Activated CD4-positive, CD25-positive, alpha-beta regulatory T cell treated with anti-CD3 and anti-CD28 coated beads, Interleukin-2, amount 50 U/mL, for 24 hours (primary cell): ENCODE data around the gene CLEC2D.
"Not testable (repeated sequence)": the region's sequence is repeated elsewhere in the genome, so short reads cannot be mapped to it uniquely, and the experiment has no call there.

Source experiments
- ATAC-seq, 2 donors: fragments of 150-1000 bp; cut with Tn5 transposase; one replicate each; pipeline ENCODE4 v1.10.0; 2021; ENCODE audit warnings: mild to moderate bottlenecking in 1 of 2, moderate library complexity in 1 of 2

The CLEC2D gene

GRCh38 chr12:9700606-9700956 is 31.1 kb downstream of the CLEC2D start:
- no peak for ATAC-seq

- ATAC-seq = peak; percentile 60 to 67
Observed at GRCh38 chr12:9701380-9702154, 32.1 kb downstream of the CLEC2D start.

GRCh38 chr12:9702255-9702654 is 32.7 kb downstream of the CLEC2D start:
- ATAC-seq = peak in 1 of 2 donors; percentile 32

- ATAC-seq = not testable (repeated sequence)
Observed at GRCh38 chr12:9704561-9704960, 35.0 kb downstream of the CLEC2D start.

GRCh38 chr12:9706086-9706685 is 36.7 kb downstream of the CLEC2D start:
- no peak for ATAC-seq

- peak in 1 of 2 donors; percentile 46 for ATAC-seq
Observed at GRCh38 chr12:9707356-9707755, 37.8 kb downstream of the CLEC2D start.

GRCh38 chr12:9707864-9708808 is 38.6 kb downstream of the CLEC2D start:
- peak; percentile 71 to 84 for ATAC-seq

- ATAC-seq = no peak
Observed at GRCh38 chr12:9708853-9709252, 39.3 kb downstream of the CLEC2D start.

- no peak for ATAC-seq
Observed at GRCh38 chr12:9710584-9711375, 41.3 kb downstream of the CLEC2D start.

GRCh38 chr12:9711664-9712063 is 42.2 kb downstream of the CLEC2D start:
- ATAC-seq = no peak

- peak in 1 of 2 donors; percentile 50 for ATAC-seq
Observed at GRCh38 chr12:9713032-9713558, 43.6 kb downstream of the CLEC2D start.

GRCh38 chr12:9717070-9717925 is 47.8 kb downstream of the CLEC2D start:
- ATAC-seq = no peak

GRCh38 chr12:9718968-9719367 is 49.5 kb downstream of the CLEC2D start:
- no peak for ATAC-seq

GRCh38 chr12:9719790-9720189 is 50.3 kb downstream of the CLEC2D start:
- peak in 1 of 2 donors; percentile 62 for ATAC-seq

- ATAC-seq = peak in 1 of 2 donors; percentile 38
Observed at GRCh38 chr12:9721394-9722092, 52.0 kb downstream of the CLEC2D start.

GRCh38 chr12:9724023-9724422 is 54.5 kb downstream of the CLEC2D start:
- ATAC-seq = no peak

GRCh38 chr12:9725213-9725870 is 55.8 kb downstream of the CLEC2D start:
- no peak for ATAC-seq

- no peak for ATAC-seq
Observed at GRCh38 chr12:9727813-9728212, 58.3 kb downstream of the CLEC2D start.

- no peak for ATAC-seq
Observed at GRCh38 chr12:9729082-9729481, 59.6 kb downstream of the CLEC2D start.

GRCh38 chr12:9730011-9730410 is 60.5 kb downstream of the CLEC2D start:
- no peak for ATAC-seq
